ENCODE results near the gene SAT2. TPM values are rescaled to one million over a fixed set of nuclear protein-coding genes. Genes with fewer than 3 reads are reported as not detected.

Gene SAT2
- total and polyA plus RNA-seq, 10 of the 15 experiments (the other 5 are each of a cell fraction or from before 2014, with no cell fraction given) = 14.6 to 44.0 (median 27.9) TPM

- Histone ChIP-seq H3K4me3 (peak overlapping the region; percentile 100; the same call in 1 of the 2 replicates), H3K4me2 (ENCODE audit: control insufficient read depth, insufficient read depth) (peak overlapping the region; percentile 81), H3K27me3 (replicated peaks in 1 of 2; ENCODE audit: control insufficient read depth in 2 of 2, insufficient read depth in 2 of 2, low read length in 1 of 2) (no peaks in the 10 kb centered on the region), H3K4me1 (ENCODE audit: control insufficient read depth, insufficient read depth, low read length) (peaks cover 3% of the 10 kb centered on the region), H3K36me3 (ENCODE audit: control insufficient read depth in 2 of 2, insufficient read depth in 2 of 2, low read length in 1 of 2) (no peaks in the 10 kb centered on the region), H2AFZ (ENCODE audit: control insufficient read depth, low read depth, low read length) (no peak overlapping the region), H3K9me3 (replicated peaks; ENCODE audit: control insufficient read depth, insufficient read depth, low read length) (no peaks in the 10 kb centered on the region), H4K20me1 (ENCODE audit: control insufficient read depth, insufficient read depth) (no peaks in the 10 kb centered on the region), H3K79me2 (ENCODE audit: control insufficient read depth, insufficient read depth, low read length) (peaks cover 2% of the 10 kb centered on the region), H3K27ac (ENCODE audit: control insufficient read depth, insufficient read depth) (no peak overlapping the region), H3K9ac (ENCODE audit: control insufficient read depth, insufficient read depth, low read length) (no peak overlapping the region)
- ChIA-PET POLR2A (interaction anchor here (2.1 to 2.7 kb wide), 2 partner anchors 43 to 60 kb away, joined by 9 to 33 read pairs; partner anchors contain the start of genes MPDU1, TP53 and WRAP53), CTCF (interaction anchor here (1.1 to 2.6 kb wide), 4 partner anchors 12 to 270 kb away, joined by 3 to 38 read pairs (median 13); partner anchors contain the start of genes FXR2, TP53 and WRAP53), RAD21 (ENCODE audit: unreplicated experiment) (interaction anchor here (2.0 to 3.0 kb wide), 2 partner anchors 12 to 47 kb away, joined by 8 to 20 read pairs; partner anchors contain the start of genes CD68 and FXR2), SMC1A (ENCODE audit: uncharacterized antibody, unreplicated experiment) (interaction anchor here (1.7 to 2.3 kb wide), 2 partner anchors 12 to 62 kb away, joined by 5 to 19 read pairs; partner anchors contain the start of genes FXR2, TP53 and WRAP53)
- 98% methylated on average over 7 of the region's 7 CpGs for WGBS (ENCODE audit: insufficient coverage, insufficient replicate concordance, low lambda C conversion rate, missing lambda C conversion rate)
- no peak for FAIRE-seq
- in situ Hi-C loops (cut with MboI) = no loop called here
- no peak for DNase-seq (ENCODE audit: low read depth, low spot score)
- intact Hi-C loops (cut with micrococcal nuclease; ENCODE audit: unreplicated experiment) = no loop called here
- TSS peak; percentile 95 for BruUV-seq (replicated peaks)
- ATAC-seq = no peak
- TF ChIP-seq RUNX3 (IDR thresholded peaks at IDR 0.05; ENCODE audit: low read length) (no peak), SKIL (IDR thresholded peaks at IDR 0.05; ENCODE audit: low read depth, poor library complexity, severe bottlenecking) (no peak), FOS (IDR thresholded peaks at IDR 0.05; ENCODE audit: borderline replicate concordance, extremely low read depth, insufficient read length) (no peak), MTA3 (IDR thresholded peaks at IDR 0.05; ENCODE audit: borderline replicate concordance, low read length) (no peak), ZNF622 (IDR thresholded peaks at IDR 0.05) (no peak), SP1 (IDR thresholded peaks at IDR 0.05; ENCODE audit: low read depth, low read length) (no peak), USF1 (IDR thresholded peaks at IDR 0.05; ENCODE audit: borderline replicate concordance, extremely low read length, insufficient read depth, low read depth, low read length) (no peak), HCFC1 (IDR thresholded peaks at IDR 0.05; ENCODE audit: low read length) (no peak), ASH2L (IDR thresholded peaks at IDR 0.05; ENCODE audit: borderline replicate concordance, low read depth) (no peak), FOXK2 (IDR thresholded peaks at IDR 0.05) (no peak), GABPA (IDR thresholded peaks at IDR 0.05; ENCODE audit: low read depth) (no peak), CUX1 (IDR thresholded peaks at IDR 0.05; ENCODE audit: insufficient replicate concordance, low read depth, low read length) (no peak), ESRRA (IDR thresholded peaks at IDR 0.05; ENCODE audit: low read length) (no peak), TCF7 (IDR thresholded peaks at IDR 0.05; ENCODE audit: borderline replicate concordance) (no peak), SRF (IDR thresholded peaks at IDR 0.05; ENCODE audit: low read depth in 2 of 2, low read length in 2 of 2) (no peak), BHLHE40 (IDR thresholded peaks at IDR 0.05; ENCODE audit: borderline replicate concordance in 1 of 2, low read depth in 2 of 2, low read length in 1 of 2) (no peak)
These were observed 1.3 kb downstream of the SAT2 start for GRCh38 chr17:7626307-7626706.

Data from GM12878 (cell line).